ENCODE measurements around the gene GLIS1. TPM values are rescaled to one million over a fixed set of nuclear protein-coding genes. Genes with fewer than 3 reads are reported as not detected.

Gene GLIS1
- total RNA-seq, 1 experiment from 2014 or later, result 1.2 TPM

DNA sequence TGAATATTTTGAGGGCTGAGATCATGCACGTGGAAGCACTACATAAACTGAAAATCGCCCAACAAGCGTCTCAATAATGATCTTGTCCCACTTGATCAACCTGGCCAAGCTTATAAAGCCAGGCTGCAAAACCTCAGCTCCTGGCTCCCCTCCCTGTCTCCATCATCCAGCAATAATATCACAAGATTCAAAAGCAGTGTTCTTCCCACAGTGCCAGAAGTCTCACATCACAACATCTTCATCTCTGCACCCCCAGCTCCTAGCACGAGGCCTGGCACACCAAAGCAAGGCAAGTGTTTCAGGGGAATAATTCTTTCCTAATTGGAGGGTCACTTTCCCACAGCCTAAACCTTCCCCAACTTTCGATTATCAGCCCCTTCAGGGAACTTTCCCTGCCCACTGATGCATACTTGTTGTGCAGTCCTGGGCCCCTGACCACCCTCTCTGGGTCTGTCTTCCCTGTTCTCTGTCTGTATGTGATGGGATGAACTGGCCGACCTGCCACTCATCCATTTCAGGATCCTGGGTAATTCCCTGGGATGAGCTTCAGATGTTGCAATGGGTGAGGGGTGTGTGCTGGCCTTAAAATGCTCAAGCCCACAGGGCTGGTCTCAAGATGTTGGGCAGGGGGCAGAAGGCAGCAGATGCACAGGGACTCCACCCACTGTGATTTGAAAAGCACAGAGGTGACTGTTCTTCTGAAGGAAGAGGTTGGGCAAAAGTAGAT, 150.7 kb downstream of the GLIS1 start:
- Histone ChIP-seq H3K9me3 (replicated peaks) (no peaks in the 10 kb centered on the region), H3K4me3 (no peak overlapping the region), H3K4me1 (replicated peaks) (no peaks in the 10 kb centered on the region), H3K27me3 (replicated peaks) (no peaks in the 10 kb centered on the region), H3K36me3 (peaks cover 3% of the 10 kb centered on the region; the same call in 1 of the 2 replicates), H3K27ac (no peak overlapping the region)
- peak in 1 of 2 experiments; percentile 25 for DNase-seq (ENCODE audit: low read depth in 1 of 2, low spot score in 2 of 2)

DNA sequence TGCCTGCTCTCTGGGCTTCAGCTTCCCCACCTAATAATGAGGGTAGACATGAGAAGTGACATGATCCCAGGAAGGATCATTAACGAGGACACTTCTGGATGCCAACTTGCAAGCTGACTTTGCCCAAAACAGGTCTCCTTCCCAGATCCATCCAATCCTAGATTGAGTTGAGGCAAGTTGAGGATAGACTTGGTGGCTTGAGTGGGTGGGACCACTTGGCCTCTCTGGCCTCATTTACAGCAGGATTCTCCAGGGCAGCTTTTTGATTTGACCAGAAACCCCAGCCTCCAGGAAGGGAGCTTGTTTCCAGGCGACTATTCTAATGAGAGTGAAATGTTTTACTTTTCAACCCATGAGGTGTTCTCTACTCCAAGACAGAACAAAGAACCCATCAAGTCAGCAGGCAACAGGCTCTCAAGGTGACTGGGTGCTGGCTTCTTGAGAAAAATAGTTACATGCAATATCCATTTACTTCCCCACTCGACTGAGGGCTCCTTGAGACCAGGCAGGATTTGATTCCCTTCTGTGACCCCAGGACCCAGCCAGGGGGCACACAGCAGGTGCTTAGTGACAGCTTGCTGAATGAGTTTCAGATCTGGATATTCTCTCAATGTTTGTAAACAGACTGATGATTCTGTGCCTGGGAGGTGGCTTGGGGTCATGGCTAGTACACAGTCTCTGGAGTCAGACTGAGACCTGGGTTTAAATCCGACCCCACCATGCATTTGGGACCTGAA, 151.5 kb downstream of the GLIS1 start:
- Histone ChIP-seq H3K9me3 (replicated peaks) (no peaks in the 10 kb centered on the region), H3K27ac (no peak overlapping the region), H3K4me3 (no peak overlapping the region), H3K36me3 (peaks cover 2% of the 10 kb centered on the region; the same call in 1 of the 2 replicates), H3K27me3 (replicated peaks) (no peaks in the 10 kb centered on the region), H3K4me1 (replicated peaks) (no peaks in the 10 kb centered on the region)
- peak in 1 of 2 experiments; percentile 18 for DNase-seq (ENCODE audit: low read depth in 1 of 2, low spot score in 2 of 2)

DNA sequence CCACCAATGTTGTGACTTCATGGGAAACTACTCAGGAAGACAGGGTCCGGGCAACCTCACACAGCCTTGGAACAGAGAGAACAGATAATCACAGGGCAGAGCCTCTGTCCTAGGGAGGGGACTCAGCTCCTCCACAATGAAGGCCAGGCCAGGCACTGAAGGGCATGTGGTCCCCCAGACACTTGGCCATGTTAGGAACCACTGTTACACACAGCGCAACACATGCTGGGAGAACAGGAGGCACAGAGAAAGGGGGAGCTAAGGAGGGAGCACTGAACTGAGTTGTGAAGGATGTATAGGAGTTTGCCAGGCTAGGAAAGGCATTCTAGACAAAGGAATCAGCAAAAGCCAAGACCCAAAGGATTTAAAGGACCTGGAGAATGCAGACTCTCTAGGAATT, 152.2 kb downstream of the GLIS1 start:
- peak in 1 of 2 experiments; percentile 30 for DNase-seq (ENCODE audit: low read depth in 1 of 2, low spot score in 2 of 2)
- H3K9me3 ChIP-seq (replicated peaks), result no peaks in the 10 kb centered on the region
- no peaks in the 10 kb centered on the region for H3K4me1 ChIP-seq (replicated peaks)
- no peak overlapping the region for H3K27ac ChIP-seq
- no peak overlapping the region for H3K4me3 ChIP-seq
- no peaks in the 10 kb centered on the region for H3K36me3 ChIP-seq
- H3K27me3 ChIP-seq (replicated peaks), result no peaks in the 10 kb centered on the region

DNA sequence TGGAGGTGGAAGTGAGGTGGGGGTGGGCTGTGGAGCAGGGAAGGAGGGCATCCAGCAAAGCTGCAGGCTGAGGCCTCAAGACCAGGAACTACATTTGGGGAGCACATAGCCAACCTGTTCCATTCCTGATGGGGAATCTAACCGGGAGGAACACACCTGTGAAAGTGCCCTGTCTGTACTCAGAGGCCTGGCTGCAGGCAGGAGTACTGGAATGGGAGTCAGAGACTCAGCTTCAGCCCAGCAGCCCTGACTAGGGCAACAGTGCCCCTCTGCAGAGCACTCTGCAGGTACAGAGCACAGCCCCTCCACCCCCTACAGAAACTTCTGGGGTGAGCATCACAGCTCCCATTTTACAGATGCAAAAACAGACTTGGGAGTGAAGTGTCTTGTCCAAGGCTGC, 153.4 kb downstream of the GLIS1 start:
- no peak for DNase-seq (ENCODE audit: low read depth in 1 of 2, low spot score in 2 of 2)
- Histone ChIP-seq H3K9me3 (replicated peaks) (no peaks in the 10 kb centered on the region), H3K4me3 (no peak overlapping the region), H3K36me3 (no peaks in the 10 kb centered on the region), H3K4me1 (replicated peaks) (no peaks in the 10 kb centered on the region), H3K27me3 (replicated peaks) (no peaks in the 10 kb centered on the region), H3K27ac (no peak overlapping the region)

DNA sequence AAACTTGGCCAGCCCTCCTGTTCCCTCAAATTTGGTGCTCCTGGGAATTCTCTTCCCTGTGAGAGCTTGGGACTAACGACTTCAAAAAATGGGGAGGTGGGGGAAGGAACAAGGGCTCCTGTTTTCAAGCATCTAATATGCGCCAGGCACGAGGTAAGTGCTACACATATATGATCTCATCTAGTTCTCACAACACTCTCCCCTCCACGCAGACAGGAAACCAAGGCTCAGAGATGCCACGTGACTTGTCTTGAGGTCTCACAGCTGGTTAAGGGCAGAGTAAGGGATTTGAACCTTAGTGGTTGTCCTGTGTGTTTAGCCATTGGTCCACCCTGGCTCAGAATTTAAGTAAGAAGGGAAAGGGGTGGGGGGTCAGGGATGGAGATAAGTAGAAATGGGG, 153.8 kb downstream of the GLIS1 start:
- Histone ChIP-seq H3K9me3 (replicated peaks) (no peaks in the 10 kb centered on the region), H3K27ac (no peak overlapping the region), H3K27me3 (replicated peaks) (no peaks in the 10 kb centered on the region), H3K36me3 (no peaks in the 10 kb centered on the region), H3K4me3 (no peak overlapping the region), H3K4me1 (replicated peaks) (no peaks in the 10 kb centered on the region)
- no peak for DNase-seq (ENCODE audit: low read depth in 1 of 2, low spot score in 2 of 2)

DNA sequence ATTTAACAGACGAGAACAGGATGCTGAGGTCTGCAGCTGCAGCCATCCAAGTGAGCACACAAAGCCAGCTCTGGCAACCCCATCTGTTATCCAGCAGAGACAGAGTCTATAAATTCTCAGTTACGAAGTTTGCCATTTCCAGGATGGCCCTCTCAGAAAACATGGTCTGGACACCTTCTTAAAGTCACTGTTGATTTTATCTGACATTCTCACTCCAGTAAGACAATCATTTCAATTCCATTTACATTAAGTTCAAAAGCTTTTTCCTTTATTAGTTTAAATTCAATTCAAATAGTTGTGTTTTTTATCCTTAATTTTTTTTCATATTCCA, 154.2 kb downstream of the GLIS1 start:
- Histone ChIP-seq H3K27ac (no peak overlapping the region), H3K4me1 (replicated peaks) (no peaks in the 10 kb centered on the region), H3K36me3 (no peaks in the 10 kb centered on the region), H3K9me3 (replicated peaks) (no peaks in the 10 kb centered on the region), H3K27me3 (replicated peaks) (no peaks in the 10 kb centered on the region), H3K4me3 (no peak overlapping the region)
- DNase-seq (ENCODE audit: low read depth in 1 of 2, low spot score in 2 of 2), result no peak

DNA sequence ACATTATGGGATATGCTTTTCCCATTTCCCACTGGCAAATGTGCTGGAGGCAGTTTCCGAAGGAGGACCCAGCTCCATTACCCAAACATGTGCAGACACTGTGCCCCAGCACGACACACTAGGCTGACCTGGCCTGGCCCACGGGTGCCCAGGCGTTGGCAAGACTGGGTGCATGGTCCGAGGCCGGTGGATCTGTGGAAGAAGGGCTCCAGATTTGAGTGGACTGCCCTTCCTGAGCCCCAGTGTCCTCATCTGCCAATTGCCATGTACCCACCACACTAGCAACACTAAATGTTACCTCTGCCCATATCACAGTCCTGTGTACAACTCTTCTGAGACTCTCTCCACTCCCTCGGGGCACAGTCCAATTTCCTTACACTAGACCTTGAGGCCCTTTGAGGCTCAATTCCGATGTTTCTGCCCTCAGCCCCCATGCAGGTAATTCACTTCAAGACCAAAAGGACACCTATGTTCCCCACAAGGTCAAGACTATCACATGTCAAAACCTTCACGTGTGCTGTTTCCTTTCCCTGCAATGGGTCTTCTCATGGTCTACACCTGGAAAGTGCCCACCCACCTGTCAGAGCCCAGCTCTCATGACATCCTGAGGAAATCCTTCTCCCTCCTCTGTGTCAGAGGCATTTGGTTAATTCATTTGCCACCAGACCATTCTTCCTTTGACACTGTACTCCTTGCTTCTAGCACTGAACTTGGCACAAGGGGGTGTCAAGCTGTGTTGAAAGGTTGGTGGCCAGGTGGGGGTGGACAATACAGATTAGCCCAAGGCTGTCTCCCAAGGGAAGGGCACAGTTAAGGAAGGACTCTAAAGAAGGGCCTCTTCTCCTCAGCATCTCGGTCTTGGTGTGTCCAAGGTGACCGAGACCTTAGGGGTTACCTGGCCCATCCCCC, 154.8 kb downstream of the GLIS1 start:
- H3K36me3 ChIP-seq, result no peaks in the 10 kb centered on the region
- no peaks in the 10 kb centered on the region for H3K4me1 ChIP-seq (replicated peaks)
- no peak for DNase-seq (ENCODE audit: low read depth in 1 of 2, low spot score in 2 of 2)
- H3K27ac ChIP-seq, result no peak overlapping the region
- no peak overlapping the region for H3K4me3 ChIP-seq
- no peaks in the 10 kb centered on the region for H3K27me3 ChIP-seq (replicated peaks)
- no peaks in the 10 kb centered on the region for H3K9me3 ChIP-seq (replicated peaks)

DNA sequence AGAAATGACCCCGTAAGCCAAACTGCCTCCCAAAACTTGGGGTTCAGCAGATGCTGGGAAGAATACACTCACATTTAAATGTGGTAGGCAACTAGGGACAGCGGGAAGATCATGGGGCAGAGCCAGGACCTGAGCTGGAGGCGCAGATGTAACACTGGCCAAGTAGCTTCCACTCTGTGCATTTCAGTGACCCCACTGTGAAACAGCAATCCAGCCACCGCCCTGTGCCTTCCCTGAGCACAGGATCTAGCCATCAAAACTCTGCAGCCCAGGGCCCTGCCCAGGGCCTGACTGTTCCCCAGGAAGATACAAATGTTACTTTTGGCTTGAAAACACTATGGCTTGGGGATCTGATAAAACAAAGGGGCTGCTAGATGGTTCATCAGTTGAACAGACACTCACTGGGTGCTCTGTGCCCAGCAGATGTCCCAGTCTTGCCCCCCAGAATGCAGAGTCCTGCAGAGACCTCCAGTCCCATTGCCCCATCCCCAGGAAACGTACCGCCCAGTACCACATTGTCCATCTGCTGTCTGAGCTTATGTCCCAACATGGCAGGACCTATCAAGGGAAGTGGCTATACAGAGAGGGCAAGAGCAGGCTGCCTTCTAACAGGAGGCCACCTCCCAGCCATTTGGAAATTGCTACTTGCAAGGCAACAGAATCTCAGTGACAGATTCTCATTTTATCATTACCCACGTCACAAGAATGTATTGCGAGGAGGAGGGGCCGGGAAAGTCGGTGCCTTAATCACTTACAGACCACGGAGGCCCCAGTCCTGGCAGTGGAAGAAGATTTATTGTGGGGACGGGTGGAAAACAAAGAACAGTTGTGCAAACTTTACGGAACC, 155.7 kb downstream of the GLIS1 start:
- no peaks in the 10 kb centered on the region for H3K36me3 ChIP-seq
- H3K4me3 ChIP-seq, result no peak overlapping the region
- H3K27ac ChIP-seq, result no peak overlapping the region
- DNase-seq (ENCODE audit: low read depth in 1 of 2, low spot score in 2 of 2), result no peak
- H3K4me1 ChIP-seq (replicated peaks), result no peaks in the 10 kb centered on the region
- H3K27me3 ChIP-seq (replicated peaks), result no peaks in the 10 kb centered on the region
- no peaks in the 10 kb centered on the region for H3K9me3 ChIP-seq (replicated peaks)

DNA sequence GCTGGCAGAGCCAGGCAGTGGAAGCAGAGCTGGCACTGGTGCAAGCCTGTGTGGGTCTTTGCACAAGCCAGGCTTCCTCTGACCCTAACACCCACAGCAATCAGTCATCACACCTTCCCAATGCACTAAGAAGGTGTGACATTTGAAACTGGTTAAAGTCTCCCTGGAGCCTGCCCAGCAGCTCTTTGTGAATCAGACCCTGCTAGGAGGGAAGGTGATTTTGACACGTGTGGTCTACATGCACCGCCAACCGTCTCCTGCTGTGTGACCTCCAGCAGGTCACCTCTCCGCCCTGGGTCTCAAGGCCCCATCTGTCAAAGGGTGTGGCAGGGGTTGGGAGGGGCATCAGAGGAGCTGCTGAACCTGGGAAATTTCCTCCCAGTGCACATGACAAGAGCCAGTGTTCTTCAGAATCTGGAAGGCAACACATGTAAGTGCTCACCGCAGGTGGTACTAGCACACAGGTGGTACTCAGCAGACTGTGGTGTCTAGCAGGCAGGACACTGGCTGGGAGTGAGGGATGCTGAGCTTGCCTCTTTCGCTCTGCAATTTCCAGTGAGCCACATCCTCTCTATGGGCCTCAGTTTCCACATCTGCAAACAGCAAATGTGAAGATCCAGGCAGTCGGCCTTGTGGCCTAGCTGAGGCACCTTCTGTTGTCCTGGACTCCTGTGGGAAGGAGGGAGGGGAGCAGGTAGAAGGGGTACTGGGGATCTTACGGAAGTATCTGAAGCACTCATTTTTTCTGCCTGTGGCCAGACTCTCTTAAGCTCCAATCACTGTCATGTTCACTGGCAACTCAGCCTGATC, 156.5 kb downstream of the GLIS1 start:
- no peaks in the 10 kb centered on the region for H3K36me3 ChIP-seq
- no peak overlapping the region for H3K4me3 ChIP-seq
- H3K9me3 ChIP-seq (replicated peaks), result no peaks in the 10 kb centered on the region
- DNase-seq (ENCODE audit: low read depth in 1 of 2, low spot score in 2 of 2), result no peak
- no peaks in the 10 kb centered on the region for H3K27me3 ChIP-seq (replicated peaks)
- no peak overlapping the region for H3K27ac ChIP-seq
- no peaks in the 10 kb centered on the region for H3K4me1 ChIP-seq (replicated peaks)

DNA sequence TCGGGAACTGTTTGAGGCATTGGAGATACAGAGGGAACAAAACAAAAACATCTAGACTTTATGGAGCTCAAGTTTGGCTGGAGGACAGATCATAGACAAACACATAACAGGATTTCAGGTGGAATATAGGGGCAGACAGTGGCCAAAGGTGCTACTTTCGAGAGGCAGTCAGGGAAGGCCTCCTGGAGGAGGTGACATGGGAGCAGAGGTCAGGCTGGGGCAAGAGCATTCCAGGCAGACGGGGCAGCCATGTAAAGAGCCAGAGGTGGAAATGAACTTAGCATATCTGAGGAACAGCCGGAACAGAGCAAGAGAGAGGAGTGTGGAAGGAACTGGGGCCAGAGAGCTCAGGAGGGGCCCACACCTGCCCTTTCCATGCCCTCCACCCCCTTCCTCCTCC, 157.5 kb downstream of the GLIS1 start:
- no peaks in the 10 kb centered on the region for H3K27me3 ChIP-seq (replicated peaks)
- no peak for DNase-seq (ENCODE audit: low read depth in 1 of 2, low spot score in 2 of 2)
- no peak overlapping the region for H3K27ac ChIP-seq
- no peaks in the 10 kb centered on the region for H3K36me3 ChIP-seq
- H3K4me1 ChIP-seq (replicated peaks), result no peaks in the 10 kb centered on the region
- H3K9me3 ChIP-seq (replicated peaks), result no peaks in the 10 kb centered on the region
- no peak overlapping the region for H3K4me3 ChIP-seq

DNA sequence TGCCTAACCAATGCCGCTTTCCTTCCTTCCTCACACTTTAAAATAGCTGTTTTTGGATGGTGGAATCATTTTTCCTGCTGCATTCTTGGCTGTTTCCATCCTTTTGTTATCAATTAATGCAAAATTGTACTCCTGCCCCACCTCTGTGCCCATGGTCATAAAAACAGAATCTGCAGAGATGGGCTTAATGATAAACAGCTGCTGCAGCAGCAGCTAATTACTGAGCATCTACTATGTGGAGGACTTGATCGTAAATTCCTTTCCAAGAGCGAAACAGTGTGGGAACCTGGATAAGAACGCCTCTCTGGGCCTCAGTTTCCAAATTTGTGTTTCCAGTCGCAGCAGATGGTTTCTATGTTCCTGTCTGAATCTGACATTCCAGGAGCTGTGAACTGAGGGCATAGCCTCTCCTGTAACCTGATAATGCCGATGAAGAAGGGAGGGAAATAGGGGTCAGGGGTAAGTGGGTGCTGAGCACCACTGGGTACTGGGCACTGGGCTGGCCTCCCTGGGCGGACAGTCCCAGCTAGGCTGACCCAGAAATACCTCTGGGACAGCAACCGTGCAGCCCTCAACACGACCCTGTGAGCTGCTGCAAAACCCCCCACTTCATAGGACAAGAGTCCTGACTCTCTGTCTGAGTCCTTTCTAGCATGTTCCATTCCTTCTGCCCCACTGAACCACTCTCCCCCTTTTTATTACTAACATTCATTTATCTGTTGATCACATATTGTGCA, 158.1 kb downstream of the GLIS1 start:
- Histone ChIP-seq H3K27me3 (replicated peaks) (no peaks in the 10 kb centered on the region), H3K9me3 (replicated peaks) (no peaks in the 10 kb centered on the region), H3K4me1 (replicated peaks) (no peaks in the 10 kb centered on the region), H3K4me3 (no peak overlapping the region), H3K27ac (no peak overlapping the region), H3K36me3 (no peaks in the 10 kb centered on the region)
- no peak for DNase-seq (ENCODE audit: low read depth in 1 of 2, low spot score in 2 of 2)

DNA sequence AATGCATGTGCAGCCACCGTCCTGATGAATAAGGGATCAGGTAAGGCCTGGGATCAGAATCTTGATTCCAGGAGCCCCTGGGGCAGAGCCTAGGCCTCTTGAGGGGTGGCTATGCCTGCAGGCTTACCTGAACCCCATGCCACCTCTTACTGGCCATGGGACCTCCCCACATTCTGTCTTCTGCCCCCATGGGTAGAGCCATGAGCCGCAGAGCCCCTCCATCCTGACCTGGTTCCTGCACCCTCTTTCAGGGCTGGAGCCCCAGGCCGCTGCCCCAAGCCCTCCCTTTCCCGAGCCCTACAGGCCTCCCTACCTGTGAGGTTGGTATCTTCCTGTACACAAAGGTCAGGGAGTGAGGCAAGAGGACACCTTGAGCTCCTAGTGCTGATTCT, 159.0 kb downstream of the GLIS1 start:
- Histone ChIP-seq H3K9me3 (replicated peaks) (no peaks in the 10 kb centered on the region), H3K27ac (no peak overlapping the region), H3K4me3 (no peak overlapping the region), H3K27me3 (replicated peaks) (no peaks in the 10 kb centered on the region), H3K4me1 (replicated peaks) (no peaks in the 10 kb centered on the region), H3K36me3 (no peaks in the 10 kb centered on the region)
- no peak for DNase-seq (ENCODE audit: low read depth in 1 of 2, low spot score in 2 of 2)
